SK-N-MC (cell line): Measurements from ENCODE around the gene TUB.

Experiments
- EZH2 ChIP-seq: fragments of 200-600 bp; sonication (generic); IDR thresholded peaks from one replicate; pipeline ENCODE4 v1.6.1; 2017; ENCODE audit warnings: antibody characterized with exemption
- FOXP2 ChIP-seq: optimal IDR thresholded peaks from 2 replicates; pipeline ENCODE3; 2011; ENCODE audit warnings: mild to moderate bottlenecking, moderate library complexity; ENCODE audit not compliant: insufficient read depth; ENCODE audit errors: extremely low read length, control extremely low read depth
- POLR2AphosphoS5 ChIP-seq: IDR thresholded peaks from 2 replicates; pipeline ENCODE4 v1.6.1; 2012; ENCODE audit warnings: mild to moderate bottlenecking, low read depth, low read length, borderline replicate concordance

- TF ChIP-seq POLR2AphosphoS5 = no peak
- no peak for TF ChIP-seq EZH2
- no peak for TF ChIP-seq FOXP2
Observed at GRCh38 chr11:8110396-8110795, 29.4 kb downstream of the TUB start.
